IPS-11a (cell line): Measurements from ENCODE around the gene UGT1A8.
"Not testable (repeated sequence)": the region's sequence is repeated elsewhere in the genome, so short reads cannot be mapped to it uniquely, and the experiment has no call there.

Experiments used
- H3K4me3 ChIP-seq: one replicate; pipeline ENCODE4 v1.5.1; 2013; ENCODE audit warnings: low read depth, low read length, control low read depth

UGT1A8 gene

GRCh38 chr2:233638836-233639235 lies 21.4 kb downstream of the UGT1A8 start:
- no peak overlapping the region for H3K4me3 ChIP-seq

DNA sequence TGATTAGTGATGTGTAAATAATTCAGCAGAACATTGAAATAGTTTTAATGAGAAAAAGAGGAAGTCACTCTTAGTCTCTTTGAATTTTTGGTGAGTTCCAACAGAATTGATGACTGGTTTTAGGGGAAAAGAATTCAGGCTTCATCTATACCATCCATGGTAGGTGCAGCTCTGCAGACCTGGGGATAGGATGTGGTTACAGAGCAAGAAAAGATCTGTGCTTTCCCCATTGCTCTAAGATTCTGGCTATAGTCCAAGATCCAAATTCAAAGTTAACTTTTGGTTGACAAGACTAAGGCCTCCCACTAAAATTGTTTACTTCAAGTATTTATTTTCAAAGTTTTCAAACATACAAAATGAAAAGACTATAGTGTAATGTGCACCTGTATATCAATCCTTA lies 22.4 kb downstream of the UGT1A8 start:
- H3K4me3 ChIP-seq = no peak overlapping the region

DNA sequence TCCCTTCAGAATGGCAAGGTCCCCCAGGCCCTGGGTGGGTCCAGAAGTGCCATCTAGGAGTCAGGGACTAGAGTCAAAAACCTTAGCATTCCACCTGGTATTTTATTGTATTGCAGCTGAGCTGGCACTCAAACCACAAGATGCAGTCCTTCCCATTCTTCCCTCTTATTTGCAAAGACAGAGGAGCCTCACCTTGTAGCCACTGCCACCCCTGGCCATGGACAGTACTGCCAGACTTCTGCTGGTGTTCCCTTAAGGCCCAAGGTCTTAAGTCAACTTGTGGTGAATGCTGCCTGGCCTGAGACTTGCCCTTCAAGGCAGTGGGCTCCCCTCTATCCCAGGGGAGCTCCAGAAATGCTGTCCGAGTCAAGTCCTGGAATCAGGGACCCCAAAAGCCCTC lies 25.7 kb downstream of the UGT1A8 start:
- H3K4me3 ChIP-seq = no peak overlapping the region

GRCh38 chr2:233646033-233646432 lies 28.6 kb downstream of the UGT1A8 start:
- H3K4me3 ChIP-seq = not testable (repeated sequence)

DNA sequence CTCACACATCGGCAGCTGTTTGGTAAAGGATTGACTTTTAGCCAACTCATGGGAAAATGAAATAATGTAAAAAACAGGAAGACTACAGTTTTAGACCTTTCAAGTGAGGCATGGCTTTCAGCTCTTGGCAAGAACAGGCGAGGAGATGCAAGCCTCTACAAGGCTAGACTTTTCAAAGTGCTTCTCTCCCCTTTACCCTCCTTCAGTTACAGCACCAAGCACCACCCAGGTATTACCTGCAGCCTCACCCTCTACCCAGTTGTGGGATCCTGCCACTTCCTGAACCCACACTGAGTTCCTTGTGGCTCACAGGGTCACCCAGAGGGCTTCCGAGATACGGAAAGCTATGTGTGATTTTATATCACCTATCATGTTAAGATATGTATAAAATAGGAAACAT lies 33.5 kb downstream of the UGT1A8 start:
- no peak overlapping the region for H3K4me3 ChIP-seq

GRCh38 chr2:233651430-233651829 lies 34.0 kb downstream of the UGT1A8 start:
- H3K4me3 ChIP-seq = no peak overlapping the region

- H3K4me3 ChIP-seq = no peak overlapping the region
Observed at GRCh38 chr2:233654501-233654900, 37.1 kb downstream of the UGT1A8 start.

DNA sequence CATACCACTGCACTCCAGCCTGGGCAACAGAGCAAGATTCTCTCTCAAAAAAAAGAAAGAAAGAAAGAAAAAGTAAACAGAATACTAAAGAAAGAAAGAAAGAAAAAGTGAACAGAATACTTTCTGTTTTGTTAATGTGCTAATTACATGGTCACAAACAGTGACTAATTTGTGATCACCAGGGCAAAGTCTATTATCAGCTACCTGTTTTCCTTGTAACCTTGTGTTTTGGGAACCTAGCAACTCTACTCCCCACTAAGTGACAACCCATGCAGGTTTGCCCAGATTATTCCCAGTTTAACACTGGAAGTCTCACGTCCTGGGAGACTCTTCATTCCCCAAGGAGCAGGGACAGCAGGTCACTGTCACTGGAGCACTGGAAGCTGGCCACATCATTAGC lies 37.6 kb downstream of the UGT1A8 start:
- no peak overlapping the region for H3K4me3 ChIP-seq

DNA sequence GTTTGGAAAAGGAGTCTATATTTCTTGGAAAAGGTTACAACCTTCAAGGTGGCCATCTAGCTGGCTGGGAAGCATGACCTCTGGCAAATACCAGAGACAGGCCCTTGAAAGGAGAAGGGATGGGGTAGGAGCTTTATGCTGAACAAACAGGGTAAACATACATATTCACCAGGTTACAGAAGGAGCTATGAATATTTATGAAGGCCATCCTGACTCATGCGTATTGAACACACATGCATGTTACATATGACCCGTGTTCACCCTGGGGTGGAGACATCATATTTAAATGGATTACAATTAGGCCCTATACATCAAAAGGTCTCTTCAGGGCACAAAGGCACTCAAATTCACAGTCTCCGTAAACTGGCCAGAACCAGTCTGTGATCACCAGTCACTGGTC lies 38.5 kb downstream of the UGT1A8 start:
- H3K4me3 ChIP-seq = not testable (repeated sequence)

DNA sequence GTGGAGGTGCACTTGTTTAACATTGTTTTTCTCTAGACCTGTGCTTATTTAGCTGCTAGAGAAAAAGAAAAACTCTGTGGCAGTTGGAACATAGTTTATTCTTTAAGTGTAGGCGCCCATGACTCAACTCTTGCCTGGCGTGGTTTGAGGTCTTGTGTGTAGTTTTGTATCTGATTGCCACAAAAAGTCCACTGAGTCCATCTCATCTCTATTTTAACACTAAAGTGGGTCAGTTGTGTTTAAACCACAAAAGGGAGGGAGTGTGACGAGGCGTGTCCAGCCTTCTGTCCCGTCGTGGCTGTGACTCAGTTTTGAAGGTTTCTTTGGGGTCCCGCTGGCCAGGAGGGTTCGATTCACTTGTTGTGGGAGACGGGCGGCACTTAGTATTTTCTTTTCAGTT lies 39.0 kb downstream of the UGT1A8 start:
- no peak overlapping the region for H3K4me3 ChIP-seq

DNA sequence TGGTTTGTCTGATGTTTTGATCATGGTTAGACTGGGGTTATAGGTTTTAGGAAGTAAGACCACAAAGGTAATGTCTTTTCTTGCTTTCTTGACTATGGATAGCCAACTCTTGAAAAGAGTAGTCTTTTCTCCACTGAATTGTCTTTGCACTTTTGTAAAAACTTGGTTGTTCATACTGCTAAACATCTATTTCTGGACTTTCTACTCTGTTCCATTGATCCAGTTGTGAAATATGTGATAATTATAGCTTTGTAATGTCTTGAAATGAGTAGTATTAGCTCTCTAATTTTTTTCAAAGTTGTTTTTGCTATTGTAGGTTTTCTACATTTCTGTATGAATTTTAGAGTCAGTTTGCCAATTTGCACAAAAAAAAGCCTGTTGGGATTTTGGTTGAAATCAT lies 41.2 kb downstream of the UGT1A8 start:
- H3K4me3 ChIP-seq = no peak overlapping the region

DNA sequence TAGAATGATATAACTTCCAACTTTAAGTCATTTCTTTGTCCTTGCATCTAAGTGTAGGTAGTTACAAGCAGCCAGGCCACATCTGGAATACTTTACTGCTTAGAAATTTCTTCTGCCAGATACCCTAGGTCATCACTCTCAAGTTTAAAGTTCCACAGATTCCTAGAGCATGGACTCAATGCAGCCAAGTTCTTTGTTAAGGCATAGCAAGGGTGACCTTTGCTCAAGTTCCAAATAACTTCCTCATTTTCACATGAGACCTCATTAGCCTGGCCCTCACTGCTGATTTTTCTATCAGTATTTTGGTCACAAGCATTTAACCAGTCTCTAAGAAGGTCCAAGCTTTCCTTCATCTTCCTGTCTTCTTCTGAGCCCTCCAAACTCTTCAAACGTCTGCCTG lies 46.5 kb downstream of the UGT1A8 start:
- H3K4me3 ChIP-seq = no peak overlapping the region

GRCh38 chr2:233668605-233669260 lies 51.3 kb downstream of the UGT1A8 start:
- H3K4me3 ChIP-seq = no peak overlapping the region

DNA sequence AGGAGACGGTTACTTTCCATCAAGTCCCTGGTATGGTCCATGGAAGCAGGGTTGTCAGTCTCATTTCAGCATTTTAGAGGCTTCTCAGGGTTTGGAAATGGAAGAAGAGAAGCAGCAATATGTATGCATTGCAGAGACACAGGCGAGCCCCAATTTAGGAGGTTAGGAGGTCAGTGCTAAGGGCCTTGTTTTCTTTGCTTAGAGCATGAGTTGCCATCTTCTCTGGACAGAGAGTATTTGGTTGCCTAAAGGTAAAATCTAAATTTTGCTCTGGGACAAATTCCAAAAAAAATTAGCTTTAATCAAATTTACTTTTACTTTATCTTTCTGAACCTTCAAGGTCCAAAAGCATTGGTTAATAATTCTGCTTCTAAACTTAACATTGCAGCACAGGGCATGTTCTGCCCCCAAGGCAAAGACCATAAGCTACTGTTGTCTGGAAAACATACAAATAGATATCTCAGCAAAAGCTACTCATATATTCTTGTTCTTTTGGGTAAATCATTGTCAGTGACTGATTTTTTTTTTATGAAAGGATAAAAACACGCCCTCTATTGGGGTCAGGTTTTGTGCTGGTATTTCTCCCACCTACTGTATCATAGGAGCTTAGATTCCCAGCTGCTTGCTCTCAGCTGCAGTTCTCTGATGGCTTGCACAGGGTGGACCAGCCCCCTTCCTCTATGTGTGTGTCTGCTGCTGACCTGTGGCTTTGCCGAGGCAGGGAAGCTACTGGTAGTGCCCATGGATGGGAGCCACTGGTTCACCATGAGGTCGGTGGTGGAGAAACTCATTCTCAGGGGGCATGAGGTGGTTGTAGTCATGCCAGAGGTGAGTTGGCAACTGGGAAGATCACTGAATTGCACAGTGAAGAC lies 54.1 kb downstream of the UGT1A8 start, which contains the start of gene UGT1A9:
UGT1A9 (plus strand) TSS at position 609 of the 872 bp plus-strand sequence; CDS start at position 646, 37 bp downstream.
- H3K4me3 ChIP-seq = no peak within 1 kb of the TSS

GRCh38 chr2:233672886-233673285 lies 55.5 kb downstream of the UGT1A8 start:
- H3K4me3 ChIP-seq = no peak overlapping the region

- H3K4me3 ChIP-seq = no peak overlapping the region
Observed at GRCh38 chr2:233673896-233674295, 56.5 kb downstream of the UGT1A8 start.

DNA sequence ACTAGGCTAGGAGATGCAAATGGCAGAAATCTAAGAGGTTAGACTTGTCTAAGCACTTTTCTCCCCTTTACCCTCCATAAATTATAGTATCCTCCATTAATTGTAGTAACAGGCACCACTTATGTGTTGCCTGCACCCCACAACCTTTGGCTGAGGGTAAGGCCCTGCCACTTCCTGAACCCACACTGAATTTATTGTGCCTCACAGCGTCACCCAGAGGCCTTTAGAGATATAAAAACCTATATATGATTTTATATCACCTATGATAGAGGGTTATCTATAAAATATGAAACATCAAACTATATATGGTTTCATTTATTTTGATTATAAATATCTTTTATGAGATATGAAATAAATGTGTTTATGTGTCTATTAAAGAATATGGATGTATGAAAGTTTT lies 56.9 kb downstream of the UGT1A8 start:
- no peak overlapping the region for H3K4me3 ChIP-seq

DNA sequence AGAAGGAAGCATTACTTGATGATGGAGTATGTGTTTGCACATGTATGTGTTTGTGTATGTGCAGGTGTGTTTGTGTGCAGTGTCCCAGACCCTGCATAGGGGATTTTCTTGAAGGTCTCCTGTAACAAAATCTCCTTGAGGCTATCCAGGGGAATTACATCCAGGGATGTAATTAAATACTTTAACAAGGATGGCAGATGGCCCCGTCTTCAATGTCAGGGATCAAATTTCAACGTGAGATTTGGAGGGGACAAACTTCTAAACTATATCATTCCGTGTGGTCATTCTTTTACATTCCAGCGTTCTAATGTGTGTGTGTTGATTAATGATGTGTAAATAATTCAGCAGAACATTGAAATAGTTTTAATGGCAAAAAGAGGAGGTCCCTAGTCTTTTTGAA lies 57.6 kb downstream of the UGT1A8 start:
- H3K4me3 ChIP-seq = no peak overlapping the region

DNA sequence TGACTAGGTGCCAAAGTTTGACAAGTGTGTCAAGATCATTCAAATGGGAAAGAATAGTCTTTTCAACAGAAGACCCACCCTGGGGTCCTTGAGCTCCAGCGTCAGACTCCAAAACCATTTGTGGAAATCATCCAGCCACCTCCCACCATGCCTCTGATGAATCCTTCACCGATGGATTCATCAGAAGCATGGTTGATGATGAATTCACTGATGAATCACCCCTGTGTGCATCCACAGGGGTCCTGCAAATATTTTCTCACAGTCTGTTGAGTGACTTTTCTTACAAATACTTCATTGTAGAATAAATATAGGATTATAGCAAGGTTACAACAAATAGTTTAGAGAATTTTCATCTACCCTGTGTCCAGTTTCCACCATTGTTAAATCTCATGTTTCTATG lies 58.6 kb downstream of the UGT1A8 start:
- H3K4me3 ChIP-seq = no peak overlapping the region

DNA sequence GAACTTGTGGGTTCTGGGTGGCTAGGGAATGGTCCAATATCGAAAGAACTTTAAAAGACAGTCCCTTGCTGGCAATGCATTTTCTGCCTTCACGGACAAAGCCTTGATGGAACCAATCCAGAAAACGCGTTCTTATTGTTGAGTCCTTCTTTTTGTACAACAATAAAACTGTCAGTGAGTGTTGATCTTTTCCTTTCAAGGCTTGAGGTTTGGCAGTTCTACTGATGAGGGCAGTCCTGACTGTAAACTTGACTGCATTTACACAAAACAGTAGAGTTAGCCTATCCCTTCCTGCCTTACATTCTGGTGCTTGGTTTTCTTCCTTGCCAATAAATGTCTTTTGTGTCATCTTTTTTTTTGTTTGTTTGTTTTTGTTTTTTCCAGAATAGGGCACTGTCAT lies 61.8 kb downstream of the UGT1A8 start:
- no peak overlapping the region for H3K4me3 ChIP-seq

DNA sequence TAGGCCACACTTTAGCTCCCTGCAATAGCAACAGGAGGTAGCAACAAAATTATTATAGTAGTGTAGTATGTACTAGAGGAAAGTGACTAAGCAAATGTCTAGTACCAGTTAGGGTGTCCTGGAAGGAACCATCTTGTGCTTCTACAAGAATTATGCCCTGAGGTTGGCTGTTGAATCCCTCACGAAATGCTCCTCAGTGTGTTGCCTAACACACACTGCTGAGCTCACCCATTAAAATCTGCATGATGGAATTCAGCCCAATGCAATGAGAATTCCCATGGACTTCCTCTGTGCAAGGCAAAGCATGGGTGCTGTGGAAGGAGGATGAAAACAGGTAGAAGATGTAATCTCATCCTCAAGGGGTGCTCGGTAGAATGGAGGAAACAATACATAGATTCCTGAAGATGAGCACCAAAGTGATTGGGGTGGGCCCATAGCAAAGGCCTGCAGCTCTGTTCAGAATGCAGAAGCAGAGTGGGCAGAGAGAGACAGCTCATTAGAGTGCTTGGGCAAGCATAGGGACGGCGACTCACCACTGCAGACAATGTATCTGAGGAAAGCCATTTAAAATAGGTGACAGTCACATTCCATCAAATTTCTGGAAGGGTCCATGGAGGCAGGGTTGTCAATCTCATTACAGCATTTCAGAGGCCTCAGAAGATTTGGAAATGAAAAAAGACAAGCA lies 63.1 kb downstream of the UGT1A8 start:
- no peak overlapping the region for H3K4me3 ChIP-seq
